ENCODE measurements around the gene C1QTNF8. TPM values are rescaled to one million over a fixed set of nuclear protein-coding genes. Genes with fewer than 3 reads are reported as not detected.

C1QTNF8 gene
- total and polyA plus RNA-seq, 2 of the 13 experiments (the other 11 are each of a cell fraction or from before 2014, with no cell fraction given) = 0.09 TPM; not detected in 1

DNA sequence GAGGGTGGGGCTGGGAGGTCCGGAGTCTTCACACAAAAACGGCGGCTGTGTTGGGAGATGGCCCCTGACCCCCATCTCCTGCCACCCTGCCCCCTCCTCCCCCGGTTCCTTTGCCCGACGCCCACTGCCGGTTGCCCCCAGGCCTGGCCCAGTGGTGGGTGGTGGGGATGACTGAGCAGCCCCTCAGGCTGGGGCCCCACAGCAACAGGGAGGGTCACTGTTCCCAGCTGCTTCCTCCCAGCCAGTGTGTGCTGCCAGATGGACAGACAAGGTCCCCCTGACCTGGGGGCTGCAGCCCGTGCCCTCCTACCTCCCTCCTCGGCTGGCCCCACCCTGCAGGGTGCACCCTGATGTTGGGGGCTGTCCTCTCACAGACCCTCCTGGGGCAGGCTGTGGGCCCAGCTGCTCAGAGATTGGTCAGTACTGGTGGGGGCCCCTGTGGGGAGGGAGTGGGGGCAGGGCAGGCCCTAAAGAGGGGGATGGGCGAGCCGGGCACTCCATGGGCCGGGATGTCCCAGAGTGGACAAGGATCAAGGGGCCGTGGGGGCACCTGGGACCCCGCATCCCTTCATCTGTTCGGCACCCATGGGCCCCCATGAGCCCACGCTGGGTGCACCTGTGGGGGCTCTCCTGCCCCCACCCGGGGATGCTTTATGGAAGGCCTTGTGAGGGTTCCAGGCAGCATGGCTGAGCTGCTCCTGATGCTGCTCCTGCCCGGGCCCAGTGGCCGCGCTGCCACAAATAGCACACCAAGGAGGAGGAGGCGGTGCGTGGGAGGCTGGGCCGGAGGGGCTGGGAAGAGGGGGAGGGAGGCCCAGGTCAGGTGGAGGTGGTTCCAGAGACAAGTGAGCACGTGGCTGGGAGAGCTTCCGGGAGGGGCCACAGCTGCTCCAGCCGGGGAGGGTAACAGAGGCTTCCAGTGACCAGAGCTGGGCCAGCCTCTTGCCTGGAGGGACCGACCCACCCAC, 5.1 kb downstream of the C1QTNF8 start (continued):
- TF ChIP-seq, protein P1, sequence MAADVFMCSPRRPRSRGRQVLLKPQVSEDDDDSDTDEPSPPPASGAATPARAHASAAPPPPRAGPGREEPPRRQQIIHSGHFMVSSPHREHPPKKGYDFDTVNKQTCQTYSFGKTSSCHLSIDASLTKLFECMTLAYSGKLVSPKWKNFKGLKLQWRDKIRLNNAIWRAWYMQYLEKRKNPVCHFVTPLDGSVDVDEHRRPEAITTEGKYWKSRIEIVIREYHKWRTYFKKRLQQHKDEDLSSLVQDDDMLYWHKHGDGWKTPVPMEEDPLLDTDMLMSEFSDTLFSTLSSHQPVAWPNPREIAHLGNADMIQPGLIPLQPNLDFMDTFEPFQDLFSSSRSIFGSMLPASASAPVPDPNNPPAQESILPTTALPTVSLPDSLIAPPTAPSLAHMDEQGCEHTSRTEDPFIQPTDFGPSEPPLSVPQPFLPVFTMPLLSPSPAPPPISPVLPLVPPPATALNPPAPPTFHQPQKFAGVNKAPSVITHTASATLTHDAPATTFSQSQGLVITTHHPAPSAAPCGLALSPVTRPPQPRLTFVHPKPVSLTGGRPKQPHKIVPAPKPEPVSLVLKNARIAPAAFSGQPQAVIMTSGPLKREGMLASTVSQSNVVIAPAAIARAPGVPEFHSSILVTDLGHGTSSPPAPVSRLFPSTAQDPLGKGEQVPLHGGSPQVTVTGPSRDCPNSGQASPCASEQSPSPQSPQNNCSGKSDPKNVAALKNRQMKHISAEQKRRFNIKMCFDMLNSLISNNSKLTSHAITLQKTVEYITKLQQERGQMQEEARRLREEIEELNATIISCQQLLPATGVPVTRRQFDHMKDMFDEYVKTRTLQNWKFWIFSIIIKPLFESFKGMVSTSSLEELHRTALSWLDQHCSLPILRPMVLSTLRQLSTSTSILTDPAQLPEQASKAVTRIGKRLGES (CRISPR knock-in tag; IDR thresholded peaks at IDR 0.05; ENCODE audit: borderline replicate concordance) = no peak
- TF ChIP-seq MTF2 (CRISPR knock-in tag; IDR thresholded peaks at IDR 0.05; ENCODE audit: borderline replicate concordance) = no peak
- TF ChIP-seq GATAD2A (CRISPR knock-in tag; IDR thresholded peaks at IDR 0.05) = no peak
- no peak for TF ChIP-seq RAD21 (CRISPR knock-in tag; IDR thresholded peaks at IDR 0.05)
- no peak for TF ChIP-seq ZNF564 (CRISPR knock-in tag; IDR thresholded peaks at IDR 0.05)
- TF ChIP-seq, protein P2, sequence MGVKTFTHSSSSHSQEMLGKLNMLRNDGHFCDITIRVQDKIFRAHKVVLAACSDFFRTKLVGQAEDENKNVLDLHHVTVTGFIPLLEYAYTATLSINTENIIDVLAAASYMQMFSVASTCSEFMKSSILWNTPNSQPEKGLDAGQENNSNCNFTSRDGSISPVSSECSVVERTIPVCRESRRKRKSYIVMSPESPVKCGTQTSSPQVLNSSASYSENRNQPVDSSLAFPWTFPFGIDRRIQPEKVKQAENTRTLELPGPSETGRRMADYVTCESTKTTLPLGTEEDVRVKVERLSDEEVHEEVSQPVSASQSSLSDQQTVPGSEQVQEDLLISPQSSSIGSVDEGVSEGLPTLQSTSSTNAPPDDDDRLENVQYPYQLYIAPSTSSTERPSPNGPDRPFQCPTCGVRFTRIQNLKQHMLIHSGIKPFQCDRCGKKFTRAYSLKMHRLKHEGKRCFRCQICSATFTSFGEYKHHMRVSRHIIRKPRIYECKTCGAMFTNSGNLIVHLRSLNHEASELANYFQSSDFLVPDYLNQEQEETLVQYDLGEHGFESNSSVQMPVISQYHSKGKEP (CRISPR knock-in tag; IDR thresholded peaks at IDR 0.05) = no peak
- no peak for TF ChIP-seq ZNF543 (CRISPR knock-in tag; IDR thresholded peaks at IDR 0.05)
- TF ChIP-seq MAFK (conservative IDR thresholded peaks at IDR 0.05 in 1 of 2, IDR thresholded peaks at IDR 0.05 in 1 of 2; ENCODE audit: low read length in 2 of 2) = no peak
- no peak for TF ChIP-seq ZNF292 (CRISPR knock-in tag; IDR thresholded peaks at IDR 0.05; ENCODE audit: borderline replicate concordance, low read depth)
- no peak for TF ChIP-seq ZNF75D (CRISPR knock-in tag; IDR thresholded peaks at IDR 0.05; ENCODE audit: borderline replicate concordance)
- TF ChIP-seq ZNF552 (CRISPR knock-in tag; IDR thresholded peaks at IDR 0.05; ENCODE audit: borderline replicate concordance) = no peak
- no peak for TF ChIP-seq AHR (CRISPR knock-in tag; IDR thresholded peaks at IDR 0.05)
- TF ChIP-seq, protein P3, sequence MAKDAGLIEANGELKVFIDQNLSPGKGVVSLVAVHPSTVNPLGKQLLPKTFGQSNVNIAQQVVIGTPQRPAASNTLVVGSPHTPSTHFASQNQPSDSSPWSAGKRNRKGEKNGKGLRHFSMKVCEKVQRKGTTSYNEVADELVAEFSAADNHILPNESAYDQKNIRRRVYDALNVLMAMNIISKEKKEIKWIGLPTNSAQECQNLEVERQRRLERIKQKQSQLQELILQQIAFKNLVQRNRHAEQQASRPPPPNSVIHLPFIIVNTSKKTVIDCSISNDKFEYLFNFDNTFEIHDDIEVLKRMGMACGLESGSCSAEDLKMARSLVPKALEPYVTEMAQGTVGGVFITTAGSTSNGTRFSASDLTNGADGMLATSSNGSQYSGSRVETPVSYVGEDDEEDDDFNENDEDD (CRISPR knock-in tag; IDR thresholded peaks at IDR 0.05; ENCODE audit: borderline replicate concordance) = peak; percentile 82; the same call in 1 of the 2 replicates
- no peak for TF ChIP-seq BRD4 (CRISPR knock-in tag; IDR thresholded peaks at IDR 0.05)
- TF ChIP-seq PAF1 (CRISPR knock-in tag; IDR thresholded peaks at IDR 0.05) = no peak
- TF ChIP-seq, protein P4, sequence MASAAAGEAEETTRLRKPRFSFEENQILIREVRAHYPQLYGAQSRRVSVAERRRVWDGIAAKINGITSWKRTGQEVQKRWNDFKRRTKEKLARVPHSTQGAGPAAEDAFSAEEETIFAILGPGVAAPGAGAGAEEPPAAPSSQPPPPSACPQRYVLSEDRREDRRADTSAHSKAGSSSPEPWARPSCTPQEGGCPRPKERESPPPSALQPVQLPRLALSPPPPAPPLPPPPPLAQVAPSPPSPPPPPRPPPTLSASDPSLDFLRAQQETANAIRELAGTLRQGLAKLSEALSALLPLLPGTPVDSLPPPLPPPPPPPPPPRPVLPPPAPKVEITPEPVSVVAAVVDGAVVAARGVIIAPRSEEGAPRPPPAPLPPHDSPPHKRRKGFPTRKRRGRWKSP (CRISPR knock-in tag; IDR thresholded peaks at IDR 0.05) = no peak
- no peak for TF ChIP-seq SMC3 (IDR thresholded peaks at IDR 0.05; ENCODE audit: low read length)
- no peak for TF ChIP-seq REL (CRISPR knock-in tag; conservative IDR thresholded peaks at IDR 0.05)
- peak; percentile 19; the same call in 1 of the 2 replicates for TF ChIP-seq HDAC2 (CRISPR knock-in tag; IDR thresholded peaks at IDR 0.05)
- TF ChIP-seq SMYD3 (CRISPR knock-in tag; IDR thresholded peaks at IDR 0.05) = no peak
- TF ChIP-seq, protein P5, sequence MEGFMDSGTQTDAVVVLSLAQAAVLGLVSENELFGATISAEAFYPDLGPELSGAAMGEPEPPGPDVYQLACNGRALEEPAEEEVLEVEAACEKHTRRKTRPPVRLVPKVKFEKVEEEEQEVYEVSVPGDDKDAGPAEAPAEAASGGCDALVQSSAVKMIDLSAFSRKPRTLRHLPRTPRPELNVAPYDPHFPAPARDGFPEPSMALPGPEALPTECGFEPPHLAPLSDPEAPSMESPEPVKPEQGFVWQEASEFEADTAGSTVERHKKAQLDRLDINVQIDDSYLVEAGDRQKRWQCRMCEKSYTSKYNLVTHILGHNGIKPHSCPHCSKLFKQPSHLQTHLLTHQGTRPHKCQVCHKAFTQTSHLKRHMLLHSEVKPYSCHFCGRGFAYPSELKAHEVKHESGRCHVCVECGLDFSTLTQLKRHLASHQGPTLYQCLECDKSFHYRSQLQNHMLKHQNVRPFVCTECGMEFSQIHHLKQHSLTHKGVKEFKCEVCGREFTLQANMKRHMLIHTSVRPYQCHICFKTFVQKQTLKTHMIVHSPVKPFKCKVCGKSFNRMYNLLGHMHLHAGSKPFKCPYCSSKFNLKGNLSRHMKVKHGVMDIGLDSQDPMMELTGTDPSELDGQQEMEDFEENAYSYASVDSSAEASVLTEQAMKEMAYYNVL (CRISPR knock-in tag; IDR thresholded peaks at IDR 0.05; ENCODE audit: borderline replicate concordance) = 0 out of 2 replicates have a peak, but pooled peaks have one; percentile 3
